GM12874 (cell line): ENCODE data around the gene INPPL1.

Experiments
- TF ChIP-seq, protein P1 (sequence below): IDR thresholded peaks from 2 replicates; pipeline ENCODE4 v1.5.1; 2011; ENCODE audit warnings: low read depth, mild to moderate bottlenecking, control low read depth, low read length, moderate library complexity; ENCODE audit not compliant: insufficient read depth

Gene INPPL1

DNA sequence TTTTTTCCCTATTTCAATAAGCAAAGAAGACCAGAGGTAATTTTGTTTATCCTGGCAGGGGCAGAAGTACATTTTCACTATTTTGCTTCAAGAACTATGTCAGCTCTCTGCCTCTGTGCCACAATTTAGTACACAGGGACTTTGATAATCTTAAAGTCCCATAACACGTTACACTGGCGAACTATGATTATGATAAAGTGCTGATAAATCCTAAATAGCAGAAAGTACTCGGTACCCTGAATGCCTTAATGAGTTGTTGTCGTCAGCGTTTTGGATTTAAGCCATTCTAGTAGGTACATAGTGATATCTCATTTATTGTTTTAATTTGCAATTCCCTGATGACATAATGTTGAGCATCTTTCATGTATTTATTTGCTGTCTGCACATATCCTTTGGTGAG is 36.0 kb downstream of the INPPL1 start:
- TF ChIP-seq, protein P1, sequence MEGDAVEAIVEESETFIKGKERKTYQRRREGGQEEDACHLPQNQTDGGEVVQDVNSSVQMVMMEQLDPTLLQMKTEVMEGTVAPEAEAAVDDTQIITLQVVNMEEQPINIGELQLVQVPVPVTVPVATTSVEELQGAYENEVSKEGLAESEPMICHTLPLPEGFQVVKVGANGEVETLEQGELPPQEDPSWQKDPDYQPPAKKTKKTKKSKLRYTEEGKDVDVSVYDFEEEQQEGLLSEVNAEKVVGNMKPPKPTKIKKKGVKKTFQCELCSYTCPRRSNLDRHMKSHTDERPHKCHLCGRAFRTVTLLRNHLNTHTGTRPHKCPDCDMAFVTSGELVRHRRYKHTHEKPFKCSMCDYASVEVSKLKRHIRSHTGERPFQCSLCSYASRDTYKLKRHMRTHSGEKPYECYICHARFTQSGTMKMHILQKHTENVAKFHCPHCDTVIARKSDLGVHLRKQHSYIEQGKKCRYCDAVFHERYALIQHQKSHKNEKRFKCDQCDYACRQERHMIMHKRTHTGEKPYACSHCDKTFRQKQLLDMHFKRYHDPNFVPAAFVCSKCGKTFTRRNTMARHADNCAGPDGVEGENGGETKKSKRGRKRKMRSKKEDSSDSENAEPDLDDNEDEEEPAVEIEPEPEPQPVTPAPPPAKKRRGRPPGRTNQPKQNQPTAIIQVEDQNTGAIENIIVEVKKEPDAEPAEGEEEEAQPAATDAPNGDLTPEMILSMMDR = no peak

DNA sequence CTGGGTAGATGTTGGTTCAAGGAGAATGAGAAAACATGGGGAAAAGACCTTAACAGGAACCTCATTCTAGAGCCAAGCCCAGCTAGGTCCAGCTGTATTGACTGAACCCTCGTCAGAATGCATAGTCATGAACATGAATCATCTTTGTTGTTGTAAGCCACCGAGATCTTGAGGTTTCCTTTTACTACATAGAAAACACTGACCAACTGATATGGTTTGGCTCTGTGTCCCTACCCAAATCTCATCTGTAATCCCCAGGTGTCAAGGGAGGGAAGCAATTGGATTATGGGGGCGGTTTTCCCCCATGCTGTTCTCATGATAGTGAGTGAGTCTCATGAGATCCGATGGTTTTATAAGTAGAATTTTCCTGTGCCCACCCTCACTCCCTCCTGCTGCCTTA is 38.8 kb downstream of the INPPL1 start:
- TF ChIP-seq, protein P1 = no peak

DNA sequence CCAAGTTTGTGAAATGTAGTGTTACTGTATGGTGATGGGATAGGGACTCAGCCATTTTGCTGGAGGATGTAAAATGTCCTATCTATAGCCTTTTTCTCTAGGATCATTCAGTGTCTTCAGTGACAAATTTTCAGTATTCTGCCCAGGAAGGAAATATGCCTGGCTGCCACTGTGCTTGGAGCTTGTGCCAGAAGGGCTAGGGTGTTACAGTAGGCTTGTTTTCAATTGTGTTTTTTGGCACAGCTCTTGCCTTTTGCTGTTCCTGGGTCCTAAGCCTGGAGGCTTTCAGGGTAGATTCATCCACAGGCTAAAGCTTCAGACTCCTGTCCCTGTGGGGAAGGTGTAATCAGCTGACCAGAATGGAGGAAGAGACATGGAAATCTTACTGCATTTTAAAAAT is 41.4 kb downstream of the INPPL1 start:
- TF ChIP-seq, protein P1 = no peak

DNA sequence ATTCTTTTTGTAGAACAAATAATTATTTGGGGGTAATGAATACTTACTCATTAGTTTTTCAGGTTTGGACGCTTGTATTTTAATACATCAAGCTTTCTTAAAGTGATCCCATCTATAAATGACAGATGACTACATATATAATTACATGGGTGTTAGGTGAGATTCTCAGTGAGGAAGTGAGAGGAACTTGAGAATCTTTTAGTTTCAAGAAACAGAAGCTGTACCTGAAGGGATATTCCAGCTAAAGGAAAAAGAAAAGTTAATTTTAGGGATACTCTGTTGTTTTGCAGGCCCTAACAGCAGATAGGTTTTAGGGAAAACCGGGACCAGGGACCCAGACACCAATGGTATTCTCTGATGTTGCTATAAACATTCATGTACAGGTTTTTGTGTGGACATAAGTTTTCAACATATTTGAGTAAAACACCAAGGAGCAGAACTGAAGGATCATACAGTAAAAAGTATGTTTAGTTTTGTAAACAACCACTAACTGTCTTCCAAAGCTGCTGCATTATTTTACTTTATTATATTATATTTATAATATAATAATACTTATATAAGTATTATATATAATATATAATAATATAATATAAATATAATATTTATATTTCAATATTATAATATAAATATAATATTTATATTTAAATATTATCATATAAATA is 43.5 kb downstream of the INPPL1 start:
- TF ChIP-seq, protein P1 = no peak

DNA sequence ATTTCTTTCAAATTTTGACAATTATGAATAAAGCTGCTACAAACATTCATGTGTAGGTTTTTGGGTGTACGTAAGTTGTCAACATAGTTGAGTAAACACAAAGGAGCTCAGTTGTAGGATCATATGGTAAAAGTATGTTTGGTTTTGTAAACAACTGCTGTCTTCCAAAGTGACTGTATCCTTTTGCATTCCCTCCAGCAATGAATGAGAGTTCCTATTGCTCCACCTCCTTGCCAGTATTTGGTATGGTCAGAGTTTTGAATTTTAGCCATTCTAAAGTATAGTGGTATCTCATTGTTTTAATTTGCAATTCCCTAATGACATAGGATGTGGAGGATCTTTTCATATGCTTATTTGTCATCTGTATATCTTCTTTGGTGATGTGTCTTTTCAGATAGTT is 47.4 kb downstream of the INPPL1 start:
- TF ChIP-seq, protein P1 = no peak

DNA sequence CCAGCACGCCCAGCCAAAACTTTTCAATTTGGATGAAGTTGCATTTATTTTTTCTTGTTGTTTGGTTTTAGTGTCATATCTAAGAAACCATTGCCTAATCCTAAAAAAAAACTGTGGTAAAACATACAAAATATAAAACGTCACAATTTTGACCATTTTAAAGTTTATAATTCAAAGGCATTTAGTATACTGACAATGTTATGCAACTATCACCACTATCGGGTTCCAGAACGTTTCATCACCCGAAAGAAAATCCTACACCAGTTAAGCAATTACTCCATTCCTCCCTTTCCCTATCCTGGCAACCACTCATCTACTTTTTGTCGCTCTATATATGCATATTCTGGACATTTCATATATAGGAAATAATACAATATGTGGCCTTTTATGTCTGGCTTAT is 49.9 kb downstream of the INPPL1 start:
- TF ChIP-seq, protein P1 = no peak

DNA sequence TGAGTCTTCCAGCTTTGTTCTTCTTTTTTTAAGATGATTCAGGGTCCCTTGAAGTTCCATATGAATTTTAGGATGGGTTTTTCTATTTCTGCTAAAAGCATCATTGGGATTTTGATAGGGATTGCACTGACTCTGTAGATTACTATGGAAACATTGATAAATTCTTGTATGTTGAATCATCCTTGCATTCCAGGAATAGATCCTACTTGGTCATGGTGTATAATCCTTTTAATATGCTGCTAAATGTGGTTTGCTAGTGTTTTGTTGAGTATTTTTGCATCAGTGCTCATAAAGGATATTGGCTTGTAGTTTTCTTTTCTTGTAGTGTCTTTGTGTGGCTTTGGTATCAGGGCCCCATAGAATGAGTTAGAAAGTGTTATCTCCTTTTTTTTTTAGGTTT is 54.3 kb downstream of the INPPL1 start:
- TF ChIP-seq, protein P1 = no peak
